ENCODE data around the gene CCR3.
"Not testable (repeated sequence)": the region's sequence is repeated elsewhere in the genome, so short reads cannot be mapped to it uniquely, and the experiment has no call there.

CCR3 gene

DNA sequence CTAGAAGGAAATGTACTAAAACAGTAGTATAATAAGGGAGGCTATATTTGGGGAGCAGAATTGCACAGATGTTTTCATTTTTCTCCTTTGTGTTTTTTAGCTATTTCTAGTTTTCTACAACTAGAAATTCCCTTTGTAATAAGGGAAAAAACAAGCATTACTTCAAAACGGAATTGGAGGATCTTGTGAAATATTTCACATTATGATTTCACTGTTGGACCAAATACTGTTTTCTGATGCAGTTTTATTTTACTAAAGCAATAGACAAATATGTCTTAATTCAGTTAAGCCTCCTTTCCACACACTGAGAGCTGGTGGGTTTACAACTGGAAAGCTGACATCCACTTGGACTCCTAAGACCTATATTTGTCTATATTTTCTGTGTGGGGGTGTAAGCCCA, 41.5 kb upstream of the CCR3 start:
- TF ChIP-seq, protein P1, sequence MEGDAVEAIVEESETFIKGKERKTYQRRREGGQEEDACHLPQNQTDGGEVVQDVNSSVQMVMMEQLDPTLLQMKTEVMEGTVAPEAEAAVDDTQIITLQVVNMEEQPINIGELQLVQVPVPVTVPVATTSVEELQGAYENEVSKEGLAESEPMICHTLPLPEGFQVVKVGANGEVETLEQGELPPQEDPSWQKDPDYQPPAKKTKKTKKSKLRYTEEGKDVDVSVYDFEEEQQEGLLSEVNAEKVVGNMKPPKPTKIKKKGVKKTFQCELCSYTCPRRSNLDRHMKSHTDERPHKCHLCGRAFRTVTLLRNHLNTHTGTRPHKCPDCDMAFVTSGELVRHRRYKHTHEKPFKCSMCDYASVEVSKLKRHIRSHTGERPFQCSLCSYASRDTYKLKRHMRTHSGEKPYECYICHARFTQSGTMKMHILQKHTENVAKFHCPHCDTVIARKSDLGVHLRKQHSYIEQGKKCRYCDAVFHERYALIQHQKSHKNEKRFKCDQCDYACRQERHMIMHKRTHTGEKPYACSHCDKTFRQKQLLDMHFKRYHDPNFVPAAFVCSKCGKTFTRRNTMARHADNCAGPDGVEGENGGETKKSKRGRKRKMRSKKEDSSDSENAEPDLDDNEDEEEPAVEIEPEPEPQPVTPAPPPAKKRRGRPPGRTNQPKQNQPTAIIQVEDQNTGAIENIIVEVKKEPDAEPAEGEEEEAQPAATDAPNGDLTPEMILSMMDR (IDR thresholded peaks at IDR 0.05; ENCODE audit: extremely low read depth, insufficient read depth, missing control alignments) = no peak
- in situ Hi-C loops (cut with MboI; ENCODE audit: low pct_unique_long_range_greater_than_20kb, low sequenced_read_pairs, unreplicated experiment) = loop anchor here (10.0 kb wide), 1 partner anchor 116 kb away; no protein-coding TSS in a partner anchor
- no peak for DNase-seq (ENCODE audit: low spot score)

DNA sequence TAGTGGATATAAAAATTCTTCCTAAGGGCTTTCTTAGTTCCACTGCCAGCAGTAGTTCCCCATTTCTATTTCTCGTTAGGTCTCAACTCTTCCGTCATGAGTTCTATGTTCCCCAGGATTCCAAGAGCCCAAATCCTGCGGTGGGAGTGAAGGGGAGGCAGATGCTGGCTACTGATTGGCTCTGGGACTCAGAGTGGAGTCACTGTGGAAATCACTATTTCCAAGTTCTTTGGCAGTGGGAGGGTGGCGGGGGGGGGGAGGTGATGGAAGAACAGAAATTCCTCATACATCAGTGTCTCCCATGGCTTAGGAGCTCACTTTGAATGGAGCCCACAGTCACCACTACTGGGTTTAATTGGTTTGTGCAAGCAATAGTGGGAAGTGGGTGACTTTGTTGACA, 39.7 kb upstream of the CCR3 start:
- in situ Hi-C loops (cut with MboI; ENCODE audit: low pct_unique_long_range_greater_than_20kb, low sequenced_read_pairs, unreplicated experiment) = loop anchor here (10.0 kb wide), 1 partner anchor 118 kb away; no protein-coding TSS in a partner anchor
- no peak for DNase-seq (ENCODE audit: low spot score)
- TF ChIP-seq, protein P1 (IDR thresholded peaks at IDR 0.05; ENCODE audit: extremely low read depth, insufficient read depth, missing control alignments) = no peak

DNA sequence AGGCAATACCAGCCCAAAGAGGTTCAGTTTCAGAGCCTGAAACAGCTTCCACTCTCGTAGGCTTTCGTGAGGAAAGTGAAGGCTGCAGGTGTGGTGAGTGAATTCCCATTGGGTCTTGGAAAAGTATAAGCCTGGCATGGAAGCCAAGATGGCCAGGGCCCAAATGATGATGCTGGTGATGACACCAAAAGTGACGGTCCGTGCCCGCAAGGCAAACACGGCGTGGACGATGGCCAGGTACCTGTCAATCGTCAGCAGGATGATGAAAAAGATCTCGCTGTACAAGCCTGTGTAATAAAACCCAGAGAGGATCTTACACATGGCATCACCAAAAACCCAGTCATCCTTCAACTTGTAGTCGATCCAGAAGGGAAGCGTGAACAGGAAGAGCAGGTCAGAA, 38.6 kb upstream of the CCR3 start:
- in situ Hi-C loops (cut with MboI; ENCODE audit: low pct_unique_long_range_greater_than_20kb, low sequenced_read_pairs, unreplicated experiment) = loop anchor here (10.0 kb wide), 1 partner anchor 119 kb away; no protein-coding TSS in a partner anchor
- no peak for DNase-seq (ENCODE audit: low spot score)
- TF ChIP-seq, protein P1 (IDR thresholded peaks at IDR 0.05; ENCODE audit: extremely low read depth, insufficient read depth, missing control alignments) = no peak

DNA sequence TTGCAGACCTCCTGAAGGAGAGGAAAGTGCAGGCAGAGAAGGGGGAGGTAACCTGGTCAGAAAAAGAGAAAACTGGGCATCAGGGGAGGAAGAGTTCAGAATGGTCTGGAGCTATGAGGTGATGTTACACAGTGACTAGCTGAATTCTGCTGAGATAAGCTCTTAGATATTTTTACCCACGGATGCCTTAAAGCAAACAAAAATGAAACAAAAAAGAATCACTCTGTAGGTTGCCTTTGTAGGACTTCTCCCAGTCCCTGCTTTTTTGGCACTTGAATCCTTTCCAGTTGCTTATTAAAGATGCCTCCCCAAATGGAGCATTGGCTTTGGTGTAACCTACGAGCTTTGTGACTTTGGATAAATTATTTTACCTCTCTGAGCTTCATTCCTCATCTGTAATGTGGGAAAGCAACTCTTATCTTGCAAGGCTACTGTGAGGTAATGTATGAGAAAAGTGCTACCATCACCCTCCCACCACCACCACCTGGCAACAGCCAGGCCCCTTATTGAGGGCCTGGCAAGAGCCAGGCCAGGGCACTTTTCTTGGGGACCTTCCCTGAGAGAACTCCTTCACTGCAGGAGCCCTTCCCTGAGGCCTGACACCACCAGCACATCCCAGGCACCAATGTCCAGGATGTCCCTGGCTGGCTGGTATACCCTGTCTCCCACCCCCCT, 36.8 kb upstream of the CCR3 start:
- in situ Hi-C loops (cut with MboI; ENCODE audit: low pct_unique_long_range_greater_than_20kb, low sequenced_read_pairs, unreplicated experiment) = loop anchor here (10.0 kb wide), 1 partner anchor 121 kb away; no protein-coding TSS in a partner anchor
- TF ChIP-seq, protein P1 (IDR thresholded peaks at IDR 0.05; ENCODE audit: extremely low read depth, insufficient read depth, missing control alignments) = no peak
- DNase-seq (ENCODE audit: low spot score) = no peak

DNA sequence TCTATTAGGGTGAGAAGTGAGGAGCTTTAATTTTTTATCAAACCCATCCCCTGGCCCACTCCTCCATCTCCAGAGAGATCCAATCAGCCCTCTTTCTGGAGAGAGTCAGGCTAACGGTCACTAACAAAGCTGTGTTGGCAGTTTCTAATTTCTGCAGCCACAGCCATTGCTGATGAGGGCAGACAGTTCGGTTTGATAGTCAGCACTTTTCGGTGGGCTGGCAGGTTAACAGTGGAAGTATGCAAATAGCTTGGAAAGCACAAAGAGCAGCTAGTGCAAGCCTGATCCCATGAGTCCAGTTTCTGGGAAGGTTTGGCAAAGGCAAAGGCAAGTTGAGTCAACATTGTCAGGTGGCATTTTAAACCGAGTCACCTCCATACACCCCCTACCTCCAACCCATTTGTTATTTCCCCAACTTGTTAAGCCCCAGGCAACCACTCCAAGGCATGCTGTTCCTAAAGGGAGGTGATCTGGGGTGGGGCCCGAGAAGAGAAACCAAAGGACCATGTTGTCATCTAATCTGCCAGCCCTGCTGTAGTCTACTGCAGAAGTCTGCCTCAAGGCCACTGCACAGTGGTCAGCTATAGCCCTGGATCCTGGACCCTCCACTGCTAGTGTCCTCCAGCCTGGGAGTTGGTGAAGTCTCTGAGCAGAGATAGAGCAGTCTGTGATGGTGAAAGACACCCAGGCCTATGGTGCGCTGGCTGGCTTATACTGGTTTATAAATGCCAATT, 35.8 kb upstream of the CCR3 start:
- in situ Hi-C loops (cut with MboI; ENCODE audit: low pct_unique_long_range_greater_than_20kb, low sequenced_read_pairs, unreplicated experiment) = loop anchor here (10.0 kb wide), 1 partner anchor 122 kb away; no protein-coding TSS in a partner anchor
- TF ChIP-seq, protein P1 (IDR thresholded peaks at IDR 0.05; ENCODE audit: extremely low read depth, insufficient read depth, missing control alignments) = no peak
- DNase-seq (ENCODE audit: low spot score) = no peak

DNA sequence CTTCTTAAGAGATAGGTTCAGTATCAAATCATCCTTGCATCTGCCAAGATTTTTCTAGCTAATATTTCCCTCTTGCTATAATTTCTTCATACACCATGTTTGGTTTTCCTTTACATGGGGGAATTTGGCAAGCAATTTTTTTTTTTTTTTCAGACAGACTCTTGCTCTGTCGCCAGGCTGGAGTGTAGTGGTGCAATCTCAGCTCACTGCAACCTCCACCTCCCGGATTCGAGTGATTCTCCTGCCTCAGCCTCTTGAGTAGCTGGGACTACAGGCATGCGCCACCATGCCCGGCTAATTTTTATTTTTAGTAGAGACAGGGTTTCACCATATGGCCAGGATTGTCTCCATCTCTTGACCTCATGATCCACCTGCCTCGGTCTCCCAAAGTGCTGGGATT, 34.7 kb upstream of the CCR3 start:
- DNase-seq (ENCODE audit: low spot score) = not testable (repeated sequence)
- in situ Hi-C loops (cut with MboI; ENCODE audit: low pct_unique_long_range_greater_than_20kb, low sequenced_read_pairs, unreplicated experiment) = loop anchor here (10.0 kb wide), 1 partner anchor 123 kb away; no protein-coding TSS in a partner anchor

All from GM13977 (cell line).